NT2/D1 (cell line): Measurements from ENCODE around the gene KAZN.

Experiments
- SUZ12 ChIP-seq: IDR thresholded peaks from 2 replicates; pipeline ENCODE4 v1.6.1; 2011; ENCODE audit not compliant: insufficient read length, insufficient read depth; ENCODE audit errors: extremely low read depth
- YY1 ChIP-seq: IDR thresholded peaks from 2 replicates; pipeline ENCODE4 v1.6.1; 2011; ENCODE audit not compliant: insufficient read length, insufficient read depth

DNA sequence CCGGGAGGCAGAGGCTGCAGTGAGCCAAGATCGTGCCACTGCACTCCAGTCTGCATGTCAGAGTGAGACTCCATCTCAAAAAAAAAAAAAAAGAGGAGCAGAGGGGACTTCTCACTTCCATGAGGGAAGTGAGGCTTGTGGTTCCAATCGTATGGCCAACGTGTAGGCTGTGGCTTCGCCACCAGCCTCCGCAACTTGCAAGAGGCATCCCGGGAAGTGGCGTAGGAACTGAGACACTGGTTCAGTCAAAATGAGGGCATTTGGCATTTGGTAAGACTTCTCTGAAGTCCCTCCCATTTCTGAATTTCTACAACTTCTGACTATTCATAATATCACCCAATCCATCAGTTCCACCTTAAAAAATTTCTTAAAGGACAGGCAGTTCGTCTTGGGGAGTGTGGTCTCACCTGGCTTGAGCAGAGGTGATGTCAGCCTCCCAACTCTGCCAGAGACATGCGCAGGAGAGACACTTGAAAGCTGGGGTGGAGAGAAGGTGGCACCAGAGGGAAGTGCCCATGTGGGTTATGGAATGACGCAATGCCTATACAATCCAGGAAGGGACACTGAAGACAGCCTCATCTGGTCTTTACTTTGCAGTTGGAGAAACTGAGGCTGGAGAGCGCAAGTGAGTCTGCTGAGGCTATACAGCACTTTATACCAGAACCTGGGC, 17.2 kb downstream of the KAZN start:
- no peak for TF ChIP-seq SUZ12
- no peak for TF ChIP-seq YY1
